ENCODE measurements around the gene PROB1. TPM values are rescaled to one million over a fixed set of nuclear protein-coding genes. Genes with fewer than 3 reads are reported as not detected.

The PROB1 gene
- total and polyA plus RNA-seq, 2 of the 8 experiments (the other 6 are each of a cell fraction or from before 2014, with no cell fraction given), result 0.89 to 3.1 TPM

GRCh38 chr5:139344177-139344576, 50.7 kb downstream of the PROB1 start:
- Histone ChIP-seq H3K27me3 (replicated peaks in 1 of 4; ENCODE audit: control insufficient read depth in 3 of 4, extremely low read depth in 1 of 4, insufficient read depth in 3 of 4, low read length in 3 of 4) (no peaks in the 10 kb centered on the region), H3K9ac (replicated peaks in 1 of 4; ENCODE audit: extremely low read depth in 1 of 4, low read depth in 3 of 4, low read length in 3 of 4) (no peak overlapping the region), H3K23ac (ENCODE audit: insufficient read length) (no peak overlapping the region), H3K23me2 (ENCODE audit: low read depth, low read length) (peaks cover 7% of the 10 kb centered on the region; the same call in 1 of the 2 replicates), H3K4me1 (replicated peaks in 1 of 4; ENCODE audit: control insufficient read depth in 3 of 4, insufficient read depth in 4 of 4, low read length in 3 of 4) (peaks cover 0 to 7% (median under 1%) of the 10 kb centered on the region in 4 experiments; a peak in 4 of 7 replicates), H2BK20ac (ENCODE audit: low read length) (no peak overlapping the region), H3K18ac (ENCODE audit: extremely low read depth, low read length) (no peak overlapping the region), H2BK120ac (replicated peaks; ENCODE audit: low read depth, low read length) (no peak overlapping the region), H3K4me2 (ENCODE audit: insufficient read depth in 1 of 2, low read depth in 2 of 2, low read length in 2 of 2) (peak overlapping the region in 1 of 2 experiments; percentile 97; a peak in 2 of 4 replicates), H3K56ac (replicated peaks; ENCODE audit: insufficient read length, low read depth, low read length) (no peak overlapping the region), H3K14ac (ENCODE audit: insufficient read length) (no peak overlapping the region), H3K79me1 (ENCODE audit: low read depth, low read length) (peaks cover 4% of the 10 kb centered on the region), H3K36me3 (ENCODE audit: control insufficient read depth in 2 of 4, insufficient read depth in 4 of 4, low read length in 3 of 4) (peaks cover 0 to 16% (median 0%) of the 10 kb centered on the region in 4 experiments; a peak in 3 of 8 replicates), H3K79me2 (ENCODE audit: control insufficient read depth in 1 of 2, insufficient read depth in 2 of 2, low read length in 2 of 2) (peaks cover 39 to 69% of the 10 kb centered on the region in 2 experiments), H3K4ac (replicated peaks; ENCODE audit: insufficient read length, low read depth, low read length) (no peak overlapping the region), H2AFZ (ENCODE audit: low read length) (no peak overlapping the region), H3K27ac (ENCODE audit: low read depth, low read length) (no peak overlapping the region), H2BK12ac (ENCODE audit: low read depth, low read length) (no peak overlapping the region), H2BK5ac (ENCODE audit: low read depth, low read length) (no peak overlapping the region), H4K20me1 (replicated peaks in 1 of 2; ENCODE audit: control insufficient read depth in 1 of 2, insufficient read depth in 2 of 2, low read length in 2 of 2) (peaks cover 14 to 15% of the 10 kb centered on the region in 2 experiments), H2BK15ac (ENCODE audit: low read length) (no peak overlapping the region), H3K4me3 (ENCODE audit: extremely low read depth in 1 of 4, insufficient read depth in 2 of 4, low read depth in 3 of 4, low read length in 4 of 4) (peak overlapping the region in 1 of 4 experiments; percentile 1; a peak in 1 of 8 replicates), H3K9me3 (ENCODE audit: insufficient read depth in 2 of 2, low read depth in 1 of 2, low read length in 1 of 2) (no peaks in the 10 kb centered on the region), H4K5ac (ENCODE audit: insufficient read length, low read depth, low read length) (no peak overlapping the region), H4K91ac (replicated peaks; ENCODE audit: insufficient read length, low read length) (no peak overlapping the region), H2AK5ac (ENCODE audit: low read depth, low read length) (no peak overlapping the region), H4K8ac (ENCODE audit: extremely low read depth, insufficient read depth, low read length) (no peak overlapping the region)
- CTCF ChIA-PET (ENCODE audit: partially characterized antibody), result interaction anchor here (0.5 to 0.9 kb wide), 3 partner anchors 25 to 747 kb away, joined by 3 to 4 read pairs (median 3); no protein-coding TSS in a partner anchor
- DNase-seq (ENCODE audit: low read depth in 1 of 2, low spot score in 2 of 2) (no peak), FAIRE-seq (no peak)
- whole genome bisulfite sequencing, 2 experiments (ENCODE audit: extremely low coverage in 1 of 2, insufficient coverage in 1 of 2, insufficient read length in 1 of 2, insufficient replicate concordance in 2 of 2, low coverage in 1 of 2, low lambda C conversion rate in 2 of 2, missing lambda C conversion rate in 1 of 2), result 96% methylated on average over 2 of the region's 2 CpGs; no CpG with 5 or more reads in 1 of the 2 experiments
- POLR2A ChIA-PET (ENCODE audit: partially characterized antibody), result interaction anchor here (0.8 to 5.4 kb wide), 9 partner anchors 11 to 50 kb away, joined by 3 to 111 read pairs (median 4); partner anchors contain the start of gene MATR3
- TF ChIP-seq CREB1 (IDR thresholded peaks at IDR 0.05), result no peak
- TF ChIP-seq USF2 (IDR thresholded peaks at IDR 0.05; ENCODE audit: low read length), result no peak
- no peak for TF ChIP-seq BACH1 (IDR thresholded peaks at IDR 0.05; ENCODE audit: low read length)
- no peak for TF ChIP-seq EGR1 (IDR thresholded peaks at IDR 0.05; ENCODE audit: borderline replicate concordance, low read depth, low read length)
- no peak for TF ChIP-seq CHD2 (IDR thresholded peaks at IDR 0.05; ENCODE audit: low read length)
- TF ChIP-seq GABPA (IDR thresholded peaks at IDR 0.05; ENCODE audit: borderline replicate concordance, insufficient read depth, low read length), result no peak
- TF ChIP-seq ATF3 (IDR thresholded peaks at IDR 0.05; ENCODE audit: insufficient read depth, low read depth, low read length), result no peak
- no peak for TF ChIP-seq KDM1A (IDR thresholded peaks at IDR 0.05; ENCODE audit: borderline replicate concordance, low read length)
- TF ChIP-seq POLR2A (IDR thresholded peaks at IDR 0.05; ENCODE audit: control extremely low read depth in 1 of 2, low read depth in 2 of 2, low read length in 2 of 2), result no peak; a peak in 1 of 3 replicates
- TF ChIP-seq TAF7 (optimal IDR thresholded peaks at IDR 0.05; ENCODE audit: borderline replicate concordance, low read depth, low read length), result no peak
- no peak for TF ChIP-seq RBBP5 (IDR thresholded peaks at IDR 0.05; ENCODE audit: borderline replicate concordance, low read depth, low read length)
- no peak for TF ChIP-seq RFX5 (IDR thresholded peaks at IDR 0.05; ENCODE audit: borderline replicate concordance, low read depth, low read length)
- TF ChIP-seq SP1 (IDR thresholded peaks at IDR 0.05; ENCODE audit: low read depth, low read length), result no peak
